ENCODE measurements around the gene ABCC10. TPM values are rescaled to one million over a fixed set of nuclear protein-coding genes. Genes with fewer than 3 reads are reported as not detected.

Gene ABCC10
- total RNA-seq, 2 experiments from 2014 or later: 35.7 to 38.5 TPM

DNA sequence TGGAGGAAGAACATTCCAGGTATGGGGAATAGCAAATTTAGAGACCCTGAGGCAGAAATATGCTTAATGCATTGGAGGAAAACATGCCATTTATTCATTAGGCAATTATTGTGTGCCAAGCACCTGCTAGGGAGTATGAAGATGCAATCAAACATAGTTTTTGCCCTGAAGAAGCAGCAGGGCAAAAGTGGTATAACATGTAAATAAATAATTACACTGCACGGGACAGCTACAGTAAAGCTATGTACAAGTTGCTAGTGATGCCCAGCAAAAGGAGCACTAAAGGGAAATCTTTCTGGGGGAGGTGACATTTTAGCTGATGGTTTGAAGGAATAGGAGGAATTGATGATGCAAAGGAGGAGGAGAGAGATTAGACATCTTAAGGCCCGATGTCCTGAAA lies 49.4 kb downstream of the ABCC10 start:
- H3K4me1 ChIP-seq (ENCODE audit: insufficient read depth, low read length): peaks cover 29% of the 10 kb centered on the region
- TF ChIP-seq, protein P1, sequence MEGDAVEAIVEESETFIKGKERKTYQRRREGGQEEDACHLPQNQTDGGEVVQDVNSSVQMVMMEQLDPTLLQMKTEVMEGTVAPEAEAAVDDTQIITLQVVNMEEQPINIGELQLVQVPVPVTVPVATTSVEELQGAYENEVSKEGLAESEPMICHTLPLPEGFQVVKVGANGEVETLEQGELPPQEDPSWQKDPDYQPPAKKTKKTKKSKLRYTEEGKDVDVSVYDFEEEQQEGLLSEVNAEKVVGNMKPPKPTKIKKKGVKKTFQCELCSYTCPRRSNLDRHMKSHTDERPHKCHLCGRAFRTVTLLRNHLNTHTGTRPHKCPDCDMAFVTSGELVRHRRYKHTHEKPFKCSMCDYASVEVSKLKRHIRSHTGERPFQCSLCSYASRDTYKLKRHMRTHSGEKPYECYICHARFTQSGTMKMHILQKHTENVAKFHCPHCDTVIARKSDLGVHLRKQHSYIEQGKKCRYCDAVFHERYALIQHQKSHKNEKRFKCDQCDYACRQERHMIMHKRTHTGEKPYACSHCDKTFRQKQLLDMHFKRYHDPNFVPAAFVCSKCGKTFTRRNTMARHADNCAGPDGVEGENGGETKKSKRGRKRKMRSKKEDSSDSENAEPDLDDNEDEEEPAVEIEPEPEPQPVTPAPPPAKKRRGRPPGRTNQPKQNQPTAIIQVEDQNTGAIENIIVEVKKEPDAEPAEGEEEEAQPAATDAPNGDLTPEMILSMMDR (IDR thresholded peaks at IDR 0.05): no peak
- H3K27ac ChIP-seq (ENCODE audit: low read depth in 1 of 2, low read length in 2 of 2): peak overlapping the region; percentile 81 to 91
- H3K27me3 ChIP-seq (ENCODE audit: control insufficient read depth in 1 of 2, insufficient read depth in 2 of 2, low read length in 2 of 2): no peaks in the 10 kb centered on the region
- ChIA-PET CTCF (interaction anchor here (0.6 to 0.7 kb wide), 2 partner anchors 20 to 214 kb away, joined by 3 to 5 read pairs; no protein-coding TSS in a partner anchor), POLR2A (interaction anchor here (0.6 to 2.3 kb wide), 8 partner anchors 16 to 547 kb away, joined by 3 to 15 read pairs (median 10); partner anchors contain the start of genes ABCC10, CNPY3, DLK2 and KLC4)
- Mint-ChIP-seq H3K9me3 (no peaks in the 10 kb centered on the region), H3K27ac (peak overlapping the region; percentile 96), H3K27me3 (no peaks in the 10 kb centered on the region), H3K4me1 (ENCODE audit: low read depth) (peaks cover 39% of the 10 kb centered on the region), H3K4me3 (peak overlapping the region; percentile 94), H3K36me3 (ENCODE audit: low read depth) (peaks cover 7% of the 10 kb centered on the region)
- no peaks in the 10 kb centered on the region for H3K9me3 ChIP-seq (ENCODE audit: control insufficient read depth in 1 of 2, insufficient read depth in 1 of 2, low read length in 2 of 2)
- intact Hi-C loops (cut with DNase I, micrococcal nuclease): loop anchor here in 1 of 2 experiments (2.0 to 5.0 kb wide), 5 partner anchors 22 to 294 kb away; partner anchors contain the start of genes CUL9, DLK2, POLR1C and YIPF3
- DNase-seq (peak in 3 of 14 experiments; percentile 11 to 38 (median 34)), ATAC-seq (ENCODE audit: poor library complexity) (peak; percentile 23)
- H3K36me3 ChIP-seq (ENCODE audit: insufficient read depth, low read length): no peaks in the 10 kb centered on the region
- H3K4me3 ChIP-seq (ENCODE audit: low read length): peak overlapping the region; percentile 81

DNA sequence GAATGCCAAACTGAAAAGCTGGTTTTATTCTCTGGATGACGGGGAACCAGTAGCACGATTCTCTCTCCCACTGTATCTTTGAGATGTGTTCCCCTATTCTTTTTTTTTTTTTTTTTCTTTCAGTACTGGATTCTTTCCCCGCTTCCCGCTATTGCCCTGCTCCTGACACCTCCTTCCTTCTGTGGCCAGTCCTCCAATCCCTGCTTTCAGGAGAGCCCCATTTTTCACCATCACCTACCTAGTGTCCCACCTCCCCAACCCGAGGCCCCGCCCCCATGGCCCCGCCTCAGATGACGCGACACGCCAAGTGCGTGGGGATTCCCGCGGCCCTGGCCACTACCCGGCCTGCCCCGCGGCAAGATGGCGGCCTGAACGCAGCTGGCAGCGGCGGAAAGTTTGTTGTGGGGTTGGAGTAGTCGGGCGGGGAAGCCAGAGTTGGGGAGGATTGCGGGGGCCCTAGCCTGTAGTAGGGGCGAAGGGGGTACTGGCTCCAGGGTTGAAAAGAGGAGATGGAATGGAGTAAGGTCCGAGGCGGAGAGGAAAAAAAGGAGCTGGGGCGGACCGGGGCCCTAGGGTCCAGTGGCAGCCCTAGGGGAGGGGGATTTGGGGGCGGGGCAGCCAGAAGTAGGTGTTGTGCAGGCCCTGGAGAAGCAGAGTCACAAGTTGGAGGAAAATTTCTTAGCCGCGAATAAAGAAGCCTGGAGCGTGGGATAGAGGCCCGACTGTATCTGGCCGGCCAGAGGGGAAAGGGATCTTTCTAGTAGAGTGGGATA lies 50.1 kb downstream of the ABCC10 start, which contains the start of gene TJAP1:
Gene TJAP1, plus strand, starts transcription at position 336 of the 773 bp plus-strand sequence. CDS start 21,432 bp downstream, outside the sequence.
- intact Hi-C loops (cut with DNase I, micrococcal nuclease): loop anchor here in 1 of 2 experiments (2.0 to 5.0 kb wide), 5 partner anchors 23 to 295 kb away; partner anchors contain the start of genes CUL9, DLK2, POLR1C and YIPF3
- no peaks in the 10 kb centered on the region for H3K9me3 Mint-ChIP-seq
- TF ChIP-seq, protein P1 (IDR thresholded peaks at IDR 0.05): no peak
- H3K4me3 Mint-ChIP-seq: peak within 1 kb of the TSS; percentile 94
- H3K4me3 ChIP-seq (ENCODE audit: low read length): peak within 1 kb of the TSS; percentile 81
- H3K27ac Mint-ChIP-seq: peak within 1 kb of the TSS; percentile 96
- H3K36me3 ChIP-seq (ENCODE audit: insufficient read depth, low read length): no peaks in the 10 kb centered on the region
- POLR2A ChIA-PET: interaction anchor here (0.6 to 2.3 kb wide), 15 partner anchors 8 to 888 kb away, joined by 3 to 15 read pairs (median 4); partner anchors contain the start of genes ABCC10, CNPY3, DLK2 and KLC4
- no peaks in the 10 kb centered on the region for H3K9me3 ChIP-seq (ENCODE audit: control insufficient read depth in 1 of 2, insufficient read depth in 1 of 2, low read length in 2 of 2)
- peak within 1 kb of the TSS; percentile 81 to 91 for H3K27ac ChIP-seq (ENCODE audit: low read depth in 1 of 2, low read length in 2 of 2)
- peaks cover 32% of the 10 kb centered on the region for H3K4me1 ChIP-seq (ENCODE audit: insufficient read depth, low read length)
- H3K27me3 ChIP-seq (ENCODE audit: control insufficient read depth in 1 of 2, insufficient read depth in 2 of 2, low read length in 2 of 2): no peaks in the 10 kb centered on the region
- H3K36me3 Mint-ChIP-seq (ENCODE audit: low read depth): peaks cover 8% of the 10 kb centered on the region
- DNase-seq (peak; percentile 91 to 99 (median 96)), ATAC-seq (ENCODE audit: poor library complexity) (peak; percentile 100)
- peaks cover 46% of the 10 kb centered on the region for H3K4me1 Mint-ChIP-seq (ENCODE audit: low read depth)
- no peaks in the 10 kb centered on the region for H3K27me3 Mint-ChIP-seq
- CTCF ChIA-PET: interaction anchor here (0.6 to 1.0 kb wide), 3 partner anchors 20 to 215 kb away, joined by 3 to 5 read pairs (median 4); partner anchors contain the start of gene ABCC10

DNA sequence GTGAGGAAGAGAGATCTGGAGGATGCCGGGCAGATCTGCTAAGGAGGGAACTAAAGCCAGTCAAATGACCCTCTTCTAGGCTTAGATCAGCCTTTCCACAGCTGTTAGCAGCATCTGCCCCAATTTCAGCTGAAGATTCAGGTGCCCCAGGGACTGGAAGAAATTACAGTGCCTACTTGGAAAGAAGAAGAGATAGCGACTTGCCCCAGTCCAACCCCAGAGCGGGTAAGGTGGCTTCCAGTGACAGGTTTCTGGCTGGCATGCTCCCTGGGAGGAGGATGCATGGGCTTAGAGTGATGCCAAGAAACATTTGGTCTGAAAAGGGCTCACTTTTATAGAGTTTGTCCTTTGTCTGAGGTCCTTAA lies 50.6 kb downstream of the ABCC10 start:
- H3K4me1 ChIP-seq (ENCODE audit: insufficient read depth, low read length): peaks cover 32% of the 10 kb centered on the region
- no peak for ATAC-seq (ENCODE audit: poor library complexity)
- ChIA-PET POLR2A (interaction anchor here (0.6 to 2.3 kb wide), 14 partner anchors 8 to 889 kb away, joined by 3 to 15 read pairs (median 4); partner anchors contain the start of genes ABCC10, CNPY3, DLK2 and KLHDC3), CTCF (interaction anchor here (1.0 kb wide), 1 partner anchor 50 kb away, joined by 4 read pairs; the partner anchor contains the start of gene ABCC10)
- DNase-seq: peak in 1 of 14 experiments; percentile 18
- peak overlapping the region; percentile 81 to 91 for H3K27ac ChIP-seq (ENCODE audit: low read depth in 1 of 2, low read length in 2 of 2)
- H3K36me3 ChIP-seq (ENCODE audit: insufficient read depth, low read length): no peaks in the 10 kb centered on the region
- intact Hi-C loops (cut with DNase I, micrococcal nuclease): loop anchor here in 1 of 2 experiments (5.0 kb wide), 3 partner anchors 39 to 296 kb away; partner anchors contain the start of genes CUL9, POLR1C and YIPF3
- no peaks in the 10 kb centered on the region for H3K27me3 ChIP-seq (ENCODE audit: control insufficient read depth in 1 of 2, insufficient read depth in 2 of 2, low read length in 2 of 2)
- no peaks in the 10 kb centered on the region for H3K9me3 ChIP-seq (ENCODE audit: control insufficient read depth in 1 of 2, insufficient read depth in 1 of 2, low read length in 2 of 2)
- H3K4me3 ChIP-seq (ENCODE audit: low read length): peak overlapping the region; percentile 81
- H3K27ac Mint-ChIP-seq: peak overlapping the region; percentile 96
- peak overlapping the region; percentile 94 for H3K4me3 Mint-ChIP-seq
- no peaks in the 10 kb centered on the region for H3K9me3 Mint-ChIP-seq
- peaks cover 8% of the 10 kb centered on the region for H3K36me3 Mint-ChIP-seq (ENCODE audit: low read depth)
- TF ChIP-seq, protein P1 (IDR thresholded peaks at IDR 0.05): no peak
- peaks cover 48% of the 10 kb centered on the region for H3K4me1 Mint-ChIP-seq (ENCODE audit: low read depth)
- H3K27me3 Mint-ChIP-seq: no peaks in the 10 kb centered on the region
